ENCODE results near the gene DBP.
"Not testable (repeated sequence)": the region's sequence is repeated elsewhere in the genome, so short reads cannot be mapped to it uniquely, and the experiment has no call there.

The DBP gene

GRCh38 chr19:48665786-48666185 lies 28.6 kb upstream of the DBP start:
- no peak for DNase-seq

- DNase-seq = no peak
Observed at GRCh38 chr19:48664476-48664875, 27.3 kb upstream of the DBP start.

- no peak for DNase-seq
Observed at GRCh38 chr19:48663667-48664066, 26.5 kb upstream of the DBP start.

GRCh38 chr19:48661711-48662090 lies 24.5 kb upstream of the DBP start:
- DNase-seq = no peak

- DNase-seq = peak; percentile 97
Observed at GRCh38 chr19:48660852-48661710, 23.9 kb upstream of the DBP start.

GRCh38 chr19:48659768-48660167 lies 22.6 kb upstream of the DBP start:
- DNase-seq = peak; percentile 40

GRCh38 chr19:48658483-48658882 lies 21.3 kb upstream of the DBP start:
- DNase-seq = no peak

- not testable (repeated sequence) for DNase-seq
Observed at GRCh38 chr19:48657828-48658227, 20.6 kb upstream of the DBP start.

GRCh38 chr19:48656840-48657474 lies 19.8 kb upstream of the DBP start:
- no peak for DNase-seq

- DNase-seq = peak; percentile 34
Observed at GRCh38 chr19:48654299-48655059, 17.3 kb upstream of the DBP start.

GRCh38 chr19:48651683-48652048 lies 14.5 kb upstream of the DBP start:
- no peak for DNase-seq

- no peak for DNase-seq
Observed at GRCh38 chr19:48650974-48651682, 13.9 kb upstream of the DBP start.

- no peak for DNase-seq
Observed at GRCh38 chr19:48648134-48648533, 11.0 kb upstream of the DBP start.

GRCh38 chr19:48646722-48647216 lies 9.6 kb upstream of the DBP start:
- DNase-seq = no peak

- DNase-seq = peak; percentile 96
Observed at GRCh38 chr19:48646001-48646721, 9.0 kb upstream of the DBP start, which contains the start of gene CA11. Gene CA11, minus strand, starts transcription at chr19:48646187. Its CDS starts 555 bp downstream, at chr19:48645632.

GRCh38 chr19:48645620-48646000 lies 8.4 kb upstream of the DBP start:
- no peak for DNase-seq

- peak; percentile 89 for DNase-seq
Observed at GRCh38 chr19:48644839-48645619, 7.8 kb upstream of the DBP start.

- DNase-seq = no peak
Observed at GRCh38 chr19:48644355-48644754, 7.2 kb upstream of the DBP start.

- DNase-seq = no peak
Observed at GRCh38 chr19:48642862-48643261, 5.7 kb upstream of the DBP start.

- DNase-seq = no peak
Observed at GRCh38 chr19:48641850-48642249, 4.7 kb upstream of the DBP start.

All from DMS53 (cell line).